ENCODE results near the gene CC2D1A.
"Not testable (repeated sequence)": the region's sequence is repeated elsewhere in the genome, so short reads cannot be mapped to it uniquely, and the experiment has no call there.

The CC2D1A gene

GRCh38 chr19:13965377-13965896, 59.4 kb downstream of the CC2D1A start:
- DNase-seq, result no peak

- no peak for DNase-seq
Observed at GRCh38 chr19:13965926-13966683, 60.1 kb downstream of the CC2D1A start.

- DNase-seq, result no peak
Observed at GRCh38 chr19:13966684-13967128, 60.7 kb downstream of the CC2D1A start.

- DNase-seq, result not testable (repeated sequence)
Observed at GRCh38 chr19:13967206-13967605, 61.2 kb downstream of the CC2D1A start.

- no peak for DNase-seq
Observed at GRCh38 chr19:13968383-13968935, 62.5 kb downstream of the CC2D1A start.

GRCh38 chr19:13968999-13969398, 63.0 kb downstream of the CC2D1A start:
- no peak for DNase-seq

GRCh38 chr19:13969897-13970296, 63.9 kb downstream of the CC2D1A start:
- no peak for DNase-seq

- DNase-seq, result not testable (repeated sequence)
Observed at GRCh38 chr19:13971868-13972267, 65.9 kb downstream of the CC2D1A start.

GRCh38 chr19:13972368-13973155, 66.6 kb downstream of the CC2D1A start:
- no peak for DNase-seq

GRCh38 chr19:13973479-13973878, 67.5 kb downstream of the CC2D1A start:
- DNase-seq, result not testable (repeated sequence)

- peak; percentile 35 for DNase-seq
Observed at GRCh38 chr19:13974073-13974472, 68.1 kb downstream of the CC2D1A start.

GRCh38 chr19:13975870-13976269, 69.9 kb downstream of the CC2D1A start:
- DNase-seq, result no peak

- no peak for DNase-seq
Observed at GRCh38 chr19:13976446-13976845, 70.4 kb downstream of the CC2D1A start.

GRCh38 chr19:13977803-13978202, 71.8 kb downstream of the CC2D1A start:
- DNase-seq, result no peak

- DNase-seq, result peak; percentile 73
Observed at GRCh38 chr19:13978351-13979243, 72.6 kb downstream of the CC2D1A start.

GRCh38 chr19:13979244-13979615, 73.2 kb downstream of the CC2D1A start:
- no peak for DNase-seq

GRCh38 chr19:13979686-13980085, 73.7 kb downstream of the CC2D1A start:
- no peak for DNase-seq

- DNase-seq, result no peak
Observed at GRCh38 chr19:13980340-13980739, 74.3 kb downstream of the CC2D1A start.
